ENCODE data around the gene NPAS2.

GRCh38 chr2:101002562-101003277, 182.8 kb downstream of the NPAS2 start:
- TF ChIP-seq CTCF (IDR thresholded peaks at IDR 0.05) (no peak), POLR2AphosphoS5 (IDR thresholded peaks at IDR 0.05) (no peak)

All from esophagus muscularis mucosa (tissue), 3 donors.